ENCODE results near the gene ERGIC2. TPM values are rescaled to one million over a fixed set of nuclear protein-coding genes. Genes with fewer than 3 reads are reported as not detected.

Gene ERGIC2
- polyA plus RNA-seq, 3 donors = 5.9 to 59.0 (median 52.7) TPM

- TF ChIP-seq CTCF (IDR thresholded peaks at IDR 0.05) = no peak
- intact Hi-C loops (cut with micrococcal nuclease) = no loop called here
- Histone ChIP-seq H4K20me1 (ENCODE audit: insufficient read depth, low read length) (no peaks in the 10 kb centered on the region), H3K27me3 (ENCODE audit: control insufficient read depth in 2 of 2, insufficient read depth in 2 of 2, low read length in 2 of 2) (no peaks in the 10 kb centered on the region), H2AFZ (ENCODE audit: insufficient read depth, low read depth, low read length, poor library complexity, severe bottlenecking) (no peak overlapping the region), H3K27ac (ENCODE audit: low read depth in 1 of 2, low read length in 2 of 2) (no peak overlapping the region), H3K79me2 (ENCODE audit: insufficient read depth, low read length) (no peaks in the 10 kb centered on the region), H3K9ac (ENCODE audit: insufficient read depth, low read length, poor library complexity, severe bottlenecking) (no peak overlapping the region), H3K4me3 (replicated peaks in 1 of 3; ENCODE audit: low read depth in 2 of 3, low read length in 3 of 3) (no peak overlapping the region), H3K9me3 (replicated peaks in 1 of 2; ENCODE audit: control insufficient read depth in 1 of 2, insufficient read depth in 1 of 2, low read length in 2 of 2) (no peaks in the 10 kb centered on the region), H3K4me2 (replicated peaks; ENCODE audit: extremely low read depth, low read length, poor library complexity, severe bottlenecking) (no peak overlapping the region), H3K36me3 (replicated peaks in 1 of 2; ENCODE audit: control insufficient read depth in 1 of 2, insufficient read depth in 2 of 2, low read length in 2 of 2) (no peaks in the 10 kb centered on the region), H3K4me1 (ENCODE audit: control insufficient read depth in 1 of 2, insufficient read depth in 2 of 2, low read length in 2 of 2) (no peaks in the 10 kb centered on the region)
- Mint-ChIP-seq H3K36me3 (peaks cover 14 to 31% of the 10 kb centered on the region in 2 donors), H3K4me1 (no peaks in the 10 kb centered on the region), H3K9me3 (peaks cover 0 to 8% (median 2%) of the 10 kb centered on the region in 7 donors), H3K4me3 (no peak overlapping the region), H3K27me3 (ENCODE audit: low read depth in 3 of 3) (no peaks in the 10 kb centered on the region), H3K27ac (no peak overlapping the region)
- DNase-seq = no peak
Measured at GRCh38 chr12:29288031-29288430, 92.9 kb downstream of the ERGIC2 start.

GRCh38 chr12:29287622-29288021 is 93.3 kb downstream of the ERGIC2 start:
- peaks cover 13 to 31% of the 10 kb centered on the region in 2 donors for H3K36me3 Mint-ChIP-seq
- Histone ChIP-seq H3K4me1 (ENCODE audit: control insufficient read depth in 1 of 2, insufficient read depth in 2 of 2, low read length in 2 of 2) (no peaks in the 10 kb centered on the region), H2AFZ (ENCODE audit: insufficient read depth, low read depth, low read length, poor library complexity, severe bottlenecking) (no peak overlapping the region), H3K79me2 (ENCODE audit: insufficient read depth, low read length) (no peaks in the 10 kb centered on the region), H3K9ac (ENCODE audit: insufficient read depth, low read length, poor library complexity, severe bottlenecking) (no peak overlapping the region), H3K27ac (ENCODE audit: low read depth in 1 of 2, low read length in 2 of 2) (no peak overlapping the region), H4K20me1 (ENCODE audit: insufficient read depth, low read length) (no peaks in the 10 kb centered on the region), H3K4me2 (replicated peaks; ENCODE audit: extremely low read depth, low read length, poor library complexity, severe bottlenecking) (no peak overlapping the region), H3K9me3 (replicated peaks in 1 of 2; ENCODE audit: control insufficient read depth in 1 of 2, insufficient read depth in 1 of 2, low read length in 2 of 2) (no peaks in the 10 kb centered on the region), H3K27me3 (ENCODE audit: control insufficient read depth in 2 of 2, insufficient read depth in 2 of 2, low read length in 2 of 2) (no peaks in the 10 kb centered on the region), H3K36me3 (replicated peaks in 1 of 2; ENCODE audit: control insufficient read depth in 1 of 2, insufficient read depth in 2 of 2, low read length in 2 of 2) (no peaks in the 10 kb centered on the region), H3K4me3 (replicated peaks in 1 of 3; ENCODE audit: low read depth in 2 of 3, low read length in 3 of 3) (no peak overlapping the region)
- WGBS (ENCODE audit: insufficient coverage) = no CpG with 5 or more reads among the region's 1 CpG
- TF ChIP-seq CTCF (IDR thresholded peaks at IDR 0.05) = no peak
- no peak for DNase-seq
- H3K4me1 Mint-ChIP-seq = no peaks in the 10 kb centered on the region
- H3K9me3 Mint-ChIP-seq = peaks cover 0 to 8% (median 2%) of the 10 kb centered on the region in 7 donors
- no peak overlapping the region for H3K4me3 Mint-ChIP-seq
- H3K27ac Mint-ChIP-seq = no peak overlapping the region
- intact Hi-C loops (cut with micrococcal nuclease) = no loop called here
- H3K27me3 Mint-ChIP-seq (ENCODE audit: low read depth in 3 of 3) = no peaks in the 10 kb centered on the region

Other genes with a start within 250 kb of the ERGIC2 start
- gene FAR2, start 231.9 kb downstream of the ERGIC2 start, polyA plus RNA-seq = 10 to 100 TPM; 14.8 to 38.0 (median 35.8) TPM
- under 1 TPM in 1 of 3 donors, not detected in 2; 0.03 TPM for gene OVCH1, start 116.5 kb upstream of the ERGIC2 start, polyA plus RNA-seq

Measured in CD14-positive monocyte (primary cell).